CMK (cell line): ENCODE results near the gene CLEC20A.

ENCODE experiments used
- DNase-seq: peaks from one replicate; pipeline ENCODE4 v3.0.0-alpha.2; 2010; ENCODE audit warnings: low read depth

The CLEC20A gene

DNA sequence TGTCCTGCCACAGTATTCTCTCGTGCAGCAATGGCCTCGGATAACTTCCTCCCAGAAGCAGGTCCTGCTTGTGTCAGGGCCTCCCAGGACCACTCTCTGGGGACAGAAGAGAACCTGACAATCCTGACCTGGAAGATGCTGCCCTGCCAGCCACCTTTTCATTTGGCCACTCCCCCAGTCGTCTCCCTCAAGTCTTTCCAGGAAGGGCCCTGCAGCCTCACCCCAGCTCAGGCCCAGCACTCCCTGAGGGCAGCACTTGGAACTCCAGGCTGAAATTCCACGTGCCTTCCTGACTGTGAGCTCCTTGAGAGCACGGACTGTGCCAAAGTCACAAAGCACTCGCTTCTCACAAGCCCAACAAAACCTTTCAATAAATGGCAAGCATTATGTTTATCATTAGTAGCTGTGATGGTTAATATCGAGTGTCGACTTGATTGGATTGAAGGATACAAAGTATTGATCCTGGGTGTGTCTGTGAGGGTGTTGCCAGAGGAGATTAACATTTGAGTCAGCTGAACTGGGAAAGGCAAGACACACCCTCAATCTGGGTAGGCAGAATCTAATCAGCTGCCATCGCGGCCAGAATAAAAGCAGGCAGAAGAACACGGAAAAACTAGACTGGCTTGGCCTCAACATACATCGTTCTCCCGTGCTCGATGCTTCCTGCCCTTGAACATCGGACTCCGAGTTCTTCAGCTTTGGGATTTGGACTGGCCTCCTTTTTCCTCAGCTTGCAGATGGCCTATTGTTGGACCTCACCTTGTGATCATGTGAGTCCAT is 2.3 kb upstream of the CLEC20A start:
- no peak for DNase-seq

DNA sequence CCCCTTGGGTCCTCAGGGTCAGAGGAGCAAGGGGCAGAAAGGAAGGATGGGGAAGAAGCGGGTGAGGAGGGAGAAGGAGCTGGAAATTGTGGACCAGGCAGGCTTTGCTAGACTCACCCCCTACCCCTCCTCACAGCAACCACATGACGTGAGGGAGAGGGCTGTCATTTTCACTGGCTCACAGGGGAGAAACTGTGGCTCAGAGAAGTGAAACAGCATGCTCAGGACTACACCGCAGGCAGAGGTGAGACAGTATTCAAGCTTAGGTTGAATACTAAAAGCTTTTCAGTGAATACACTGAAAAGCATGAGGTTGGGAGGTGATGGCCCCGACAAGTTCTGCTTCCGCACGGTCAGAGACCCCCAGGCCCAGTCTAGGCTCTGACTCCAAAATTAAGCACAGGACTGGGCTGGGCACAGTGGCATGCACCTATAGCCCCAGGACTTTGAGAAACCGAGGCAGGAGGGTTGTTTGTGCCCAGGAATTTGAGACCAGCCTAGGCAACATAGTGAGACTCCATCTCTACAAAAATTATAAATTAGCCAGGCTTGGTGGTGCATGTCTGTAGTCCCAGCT is 1.2 kb upstream of the CLEC20A start:
- DNase-seq, result no peak

DNA sequence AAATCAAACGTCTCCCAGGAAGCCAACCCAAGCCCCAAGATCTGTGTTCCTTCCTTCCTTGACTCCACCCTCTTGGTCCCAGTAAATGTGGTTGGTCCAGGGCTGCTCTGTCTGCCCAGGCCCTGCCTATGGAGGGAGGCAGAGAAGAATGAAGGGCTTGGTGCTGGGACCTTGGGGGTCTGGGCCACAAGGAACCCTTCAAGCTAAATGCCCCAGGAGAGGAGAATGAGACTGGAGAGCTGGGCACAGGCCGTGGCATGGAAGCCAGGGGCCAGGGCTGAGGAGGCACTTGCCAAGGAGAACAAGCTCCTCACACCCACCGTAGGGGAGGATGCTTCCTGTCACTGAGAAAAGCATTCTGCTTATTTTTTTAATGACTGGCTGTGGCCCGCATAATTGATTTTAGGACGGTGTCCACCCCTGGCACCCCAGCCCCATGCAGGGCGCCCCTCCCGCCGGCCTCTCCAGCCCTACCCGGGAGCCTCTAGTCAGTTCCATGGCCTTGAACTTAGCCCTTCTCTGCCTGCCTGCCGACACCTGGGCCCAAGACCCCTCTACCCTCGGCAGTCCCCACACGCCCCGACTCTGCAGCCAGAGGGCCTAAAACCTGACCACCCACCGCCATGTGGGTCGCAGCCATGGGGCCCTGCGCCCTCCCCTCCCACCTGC is 889 bp downstream of the CLEC20A start:
- DNase-seq, result no peak

DNA sequence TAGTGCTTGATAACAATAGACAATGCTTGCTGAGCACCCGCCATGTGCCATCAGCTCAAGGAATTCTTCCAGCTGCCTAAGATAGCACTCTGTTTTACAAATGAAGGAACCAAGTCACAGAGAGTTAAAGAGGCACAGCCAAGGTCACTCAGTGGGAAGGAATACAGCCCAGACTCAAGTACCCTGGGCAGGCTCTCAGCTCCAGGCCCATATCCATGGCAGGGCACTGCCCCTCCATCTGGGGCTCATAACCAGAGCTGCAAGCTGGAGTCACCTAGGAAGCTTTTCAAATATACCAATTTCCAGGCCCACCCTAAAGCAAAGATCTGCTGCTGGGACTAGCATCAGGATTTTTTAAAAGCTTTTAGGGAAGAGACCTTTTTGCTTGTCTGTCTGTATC is 1.6 kb downstream of the CLEC20A start:
- DNase-seq, result no peak

DNA sequence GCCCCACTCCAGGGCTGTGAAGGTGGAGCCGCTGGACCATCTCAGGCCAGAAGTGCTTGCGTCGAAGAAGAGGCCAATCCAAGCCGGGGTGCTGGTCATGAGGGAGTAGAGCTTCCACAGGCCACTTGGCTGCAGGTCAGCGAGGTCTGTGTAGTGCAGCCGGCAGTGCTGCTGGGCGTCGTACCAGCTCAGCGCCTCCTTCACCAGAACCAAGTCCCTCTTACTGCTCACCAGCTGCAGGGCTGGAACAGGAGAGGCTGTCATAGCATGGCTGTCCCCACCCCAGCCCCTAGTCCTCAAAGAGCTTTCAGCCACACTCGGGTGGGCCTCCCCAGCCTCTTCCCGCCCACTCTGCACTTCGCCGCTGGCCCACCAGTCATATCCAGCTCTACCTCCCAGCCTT is 2.2 kb downstream of the CLEC20A start:
- DNase-seq, result no peak

DNA sequence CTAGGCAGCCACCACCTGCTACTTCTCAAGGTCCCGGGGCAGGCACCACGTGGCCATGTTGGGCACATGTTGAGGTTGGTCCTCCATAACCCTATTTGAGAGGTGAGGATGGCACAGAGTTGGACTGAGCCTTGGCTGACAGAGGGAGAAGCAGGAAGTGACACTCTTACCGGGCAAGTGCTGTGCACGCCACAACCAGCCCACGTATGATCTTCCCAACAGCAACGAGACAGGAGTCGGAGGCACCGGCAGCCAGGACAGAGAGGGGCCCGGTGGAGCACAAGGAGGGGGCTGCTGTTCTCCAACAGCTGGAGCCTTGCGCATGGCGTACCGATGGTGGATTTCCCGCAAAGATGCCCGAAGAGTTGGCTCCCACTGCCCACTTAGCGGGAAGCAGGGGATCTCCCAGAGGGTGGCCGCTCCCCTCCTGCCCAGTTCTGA is 3.4 kb downstream of the CLEC20A start:
- no peak for DNase-seq

DNA sequence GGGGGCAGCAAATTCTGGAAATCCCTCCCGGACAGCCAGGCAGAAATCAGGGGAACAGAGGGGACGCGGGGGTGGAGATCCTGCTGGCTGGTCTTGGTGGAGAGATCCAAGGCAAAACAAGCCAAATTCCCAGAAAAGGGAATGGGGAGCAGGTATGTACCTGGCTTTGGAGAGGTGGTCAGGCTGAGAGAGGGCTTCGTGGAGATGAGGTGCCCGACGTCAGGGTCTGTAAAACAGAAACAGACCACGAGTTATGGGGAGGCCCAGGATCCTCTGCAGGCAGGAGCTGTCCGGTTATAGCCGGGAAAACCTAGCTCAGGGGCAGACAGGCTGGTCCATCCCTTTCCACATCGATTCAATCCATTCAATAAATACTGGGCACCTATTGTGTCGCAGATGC is 4.4 kb downstream of the CLEC20A start:
- DNase-seq, result no peak

DNA sequence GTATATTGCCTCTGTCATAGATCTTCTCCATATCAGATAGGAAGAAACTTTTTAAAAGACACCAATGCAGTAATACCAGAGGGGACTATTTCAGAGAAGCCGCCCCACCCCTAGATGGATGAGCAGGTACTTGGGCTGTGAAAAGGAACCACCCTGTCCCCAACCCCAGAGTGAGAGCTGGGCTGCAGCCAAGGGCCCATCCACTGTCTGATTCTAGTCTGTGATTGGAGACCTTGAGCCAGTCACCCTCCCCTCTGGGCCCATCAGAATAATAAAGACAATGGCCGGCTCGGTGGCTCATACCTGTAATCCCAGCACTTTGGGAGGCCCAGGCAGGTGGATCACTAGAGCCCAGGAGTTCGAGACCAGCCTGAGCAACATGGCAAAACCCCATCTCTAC is 5.0 kb downstream of the CLEC20A start:
- DNase-seq, result no peak

DNA sequence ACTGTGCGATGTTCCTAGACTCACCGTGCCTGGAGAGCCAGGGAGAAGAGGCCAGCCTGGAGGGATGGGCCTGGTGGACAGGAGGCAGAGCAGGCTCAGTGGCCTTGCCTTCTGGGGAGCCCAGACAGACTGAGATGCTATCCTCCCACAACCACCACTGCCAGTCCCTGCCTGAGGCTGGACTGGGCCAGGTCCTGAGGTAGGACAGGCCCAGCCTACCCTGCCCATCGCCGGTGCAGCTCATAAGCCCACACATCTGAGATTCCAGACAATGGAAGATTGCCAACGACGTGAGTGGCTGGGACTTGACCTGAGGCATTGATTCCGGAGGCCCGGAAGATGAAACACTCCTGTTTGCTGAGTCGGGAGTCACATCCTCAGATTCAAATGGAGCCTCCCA is 5.8 kb downstream of the CLEC20A start:
- DNase-seq, result no peak

DNA sequence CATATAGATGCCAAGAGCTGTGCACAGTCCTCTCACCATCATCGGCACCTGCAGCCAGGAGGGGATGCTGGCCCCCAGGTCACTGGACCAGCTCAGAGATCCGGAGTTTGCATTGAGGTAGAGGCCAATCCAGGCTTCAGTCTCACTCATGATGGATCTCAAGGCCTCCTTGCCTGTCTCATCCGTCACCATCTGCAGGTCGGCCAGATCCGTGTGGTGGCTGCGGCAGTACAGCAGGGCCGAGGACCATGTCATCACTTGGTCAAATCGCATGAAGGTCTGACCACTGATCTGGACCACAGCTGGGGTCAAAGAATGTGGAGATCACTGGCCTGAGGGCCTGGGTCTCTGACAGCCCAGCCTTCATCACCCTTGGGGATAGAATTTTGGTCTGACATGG is 6.6 kb downstream of the CLEC20A start:
- DNase-seq, result no peak

DNA sequence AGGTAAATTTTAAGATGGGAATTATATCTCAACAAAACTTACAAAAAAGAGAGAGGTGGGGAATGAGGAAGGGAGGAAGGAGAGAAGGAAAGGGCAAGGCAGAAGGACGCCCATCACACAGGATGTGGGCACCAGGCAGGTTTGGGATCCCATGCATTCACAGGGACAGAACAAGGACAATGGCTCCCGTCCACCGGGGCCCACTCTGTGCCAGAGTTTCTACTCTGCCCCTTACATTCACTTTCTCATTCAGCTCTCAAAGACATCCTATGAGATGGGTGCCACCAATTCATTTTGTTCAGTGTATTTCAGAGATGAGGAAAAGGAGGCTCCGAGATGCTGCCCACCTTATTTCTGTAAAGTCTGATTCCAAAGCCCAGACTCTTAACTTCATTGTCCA is 7.4 kb downstream of the CLEC20A start:
- no peak for DNase-seq

DNA sequence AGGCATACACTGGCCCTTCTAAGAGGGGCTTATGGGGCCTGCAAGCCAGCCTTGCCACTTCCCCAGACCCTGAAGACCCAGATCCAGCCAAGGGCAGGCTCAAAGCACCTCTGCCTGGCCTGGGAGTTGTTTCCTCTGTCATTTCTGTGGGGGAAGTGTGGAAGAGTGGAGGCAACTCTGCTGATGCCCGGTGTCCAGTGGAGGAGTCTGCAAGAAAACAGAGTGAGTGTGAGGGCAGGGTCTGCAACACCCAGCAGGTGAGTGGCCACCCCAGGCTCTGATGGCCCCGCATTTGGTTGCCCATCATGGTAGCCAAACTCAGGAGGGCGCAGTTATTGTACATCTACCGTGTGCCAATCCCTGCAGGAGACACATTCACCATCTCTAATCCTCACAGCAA is 8.4 kb downstream of the CLEC20A start:
- no peak for DNase-seq

DNA sequence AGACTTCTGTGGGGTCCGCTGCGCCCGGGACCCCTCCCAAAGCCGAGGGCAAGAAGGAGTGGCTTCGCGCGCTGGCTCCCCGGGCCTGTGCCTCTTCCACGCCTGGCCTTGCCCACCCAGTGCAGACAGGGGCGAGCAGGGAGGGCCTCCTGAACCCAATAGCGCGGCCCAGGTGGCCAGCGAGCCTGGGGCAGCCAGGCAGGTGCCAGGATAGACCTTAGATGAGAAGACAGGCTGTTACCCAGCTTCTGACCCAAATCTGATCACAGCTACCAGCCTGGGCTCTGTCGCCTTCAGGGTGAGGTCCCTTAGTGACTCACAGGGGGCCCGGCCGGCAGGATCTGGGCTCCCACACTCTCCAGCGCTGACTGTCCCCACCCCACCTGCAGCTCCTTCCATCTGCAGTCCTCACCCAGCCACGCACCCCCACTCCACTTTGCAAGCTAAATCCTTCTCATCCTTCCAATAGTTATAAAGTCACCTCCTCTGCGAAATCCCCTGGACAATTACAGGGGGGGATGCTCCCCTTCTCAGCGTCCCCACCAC is 9.6 kb downstream of the CLEC20A start:
- no peak for DNase-seq

DNA sequence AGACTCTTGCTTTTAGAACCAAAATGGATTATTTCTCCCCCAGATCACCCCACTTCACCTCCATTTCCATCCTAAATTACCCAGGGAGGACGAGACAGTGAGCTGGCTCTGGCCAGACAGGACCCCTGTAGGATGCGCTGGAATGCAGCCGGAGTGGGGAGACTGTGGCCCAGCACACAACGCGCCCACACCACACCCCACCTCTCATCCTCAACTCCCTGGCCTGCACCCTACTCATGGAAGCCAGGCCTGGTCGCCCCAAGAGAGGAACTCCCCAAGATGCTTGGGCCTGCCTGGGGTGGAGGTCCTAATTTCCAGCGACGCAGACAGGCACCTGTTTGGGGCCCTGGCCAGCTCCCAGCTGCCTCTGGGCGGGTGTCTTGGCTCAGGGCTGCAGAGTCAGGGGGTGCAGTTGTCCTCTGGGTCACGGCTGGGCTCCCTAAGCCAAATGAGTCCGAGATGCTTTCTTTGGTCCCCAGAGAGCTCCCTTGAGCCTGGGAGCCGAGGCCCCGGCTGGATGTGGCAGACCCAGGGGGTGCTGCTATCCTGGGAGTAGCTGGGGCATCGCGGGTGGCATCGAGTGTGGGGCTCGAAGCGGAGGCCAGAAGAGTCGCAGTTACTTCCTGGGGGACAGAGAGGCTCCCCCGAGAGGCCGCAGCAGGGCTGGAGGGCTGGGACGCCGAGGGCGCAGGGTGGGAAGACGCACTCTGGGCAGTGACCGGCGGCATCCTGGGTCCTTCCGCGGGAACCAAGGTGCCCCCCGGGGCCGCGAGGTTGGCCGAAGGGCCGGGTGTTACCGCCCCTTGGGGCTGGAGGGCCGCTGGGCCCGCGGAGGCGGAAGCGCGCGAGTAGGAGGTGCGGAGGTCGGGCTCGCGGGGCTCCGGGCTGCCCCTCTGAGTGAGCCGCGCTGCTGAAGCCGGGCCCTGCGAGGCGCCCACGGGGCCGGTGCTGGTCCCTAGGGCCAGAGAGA is 10.4 kb downstream of the CLEC20A start:
- no peak for DNase-seq

DNA sequence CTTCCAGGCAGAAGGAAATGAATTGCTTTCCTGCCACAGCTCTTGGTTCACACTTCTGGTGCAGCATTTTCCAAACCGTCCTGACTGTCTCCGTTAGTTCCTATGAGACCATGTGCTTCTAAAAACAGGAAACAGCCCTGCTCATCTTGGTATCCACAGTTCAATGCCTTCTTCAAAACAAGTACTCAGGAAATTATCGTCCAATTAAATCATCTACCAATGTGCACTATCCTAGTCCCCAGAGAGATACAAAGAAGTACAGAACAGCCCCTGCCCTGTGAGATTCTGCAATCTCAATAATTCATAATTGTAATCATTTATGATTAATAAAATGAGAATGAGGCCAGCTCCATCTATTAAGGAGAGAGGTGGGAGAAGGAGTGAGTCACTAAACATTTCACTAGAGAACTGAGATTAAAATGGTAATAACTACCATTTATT is 11.2 kb downstream of the CLEC20A start:
- DNase-seq, result no peak

DNA sequence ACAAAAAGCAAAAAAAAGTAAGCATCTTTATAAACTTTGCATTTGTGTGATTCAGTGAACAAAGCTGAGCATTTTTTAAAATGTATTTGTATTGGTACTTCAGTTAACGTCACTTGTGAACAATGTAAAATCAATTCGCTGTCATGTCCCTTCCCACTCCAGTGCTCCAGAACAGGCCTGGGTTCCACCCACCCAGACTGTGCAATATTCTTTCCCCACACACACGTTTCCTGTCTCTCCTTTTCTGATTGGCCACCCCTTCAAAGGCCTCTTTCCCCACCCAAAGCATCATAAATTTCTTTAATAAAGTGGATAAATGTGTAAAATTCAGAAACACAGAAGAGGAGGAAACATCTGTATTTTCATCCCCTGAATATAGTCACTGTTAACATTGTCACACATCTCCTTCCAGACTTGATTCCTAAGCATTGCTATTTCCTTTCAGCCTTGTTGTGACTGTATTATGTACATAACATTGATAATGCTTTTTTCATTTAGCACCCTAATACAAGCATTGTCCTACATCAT is 12.0 kb downstream of the CLEC20A start:
- DNase-seq, result no peak

DNA sequence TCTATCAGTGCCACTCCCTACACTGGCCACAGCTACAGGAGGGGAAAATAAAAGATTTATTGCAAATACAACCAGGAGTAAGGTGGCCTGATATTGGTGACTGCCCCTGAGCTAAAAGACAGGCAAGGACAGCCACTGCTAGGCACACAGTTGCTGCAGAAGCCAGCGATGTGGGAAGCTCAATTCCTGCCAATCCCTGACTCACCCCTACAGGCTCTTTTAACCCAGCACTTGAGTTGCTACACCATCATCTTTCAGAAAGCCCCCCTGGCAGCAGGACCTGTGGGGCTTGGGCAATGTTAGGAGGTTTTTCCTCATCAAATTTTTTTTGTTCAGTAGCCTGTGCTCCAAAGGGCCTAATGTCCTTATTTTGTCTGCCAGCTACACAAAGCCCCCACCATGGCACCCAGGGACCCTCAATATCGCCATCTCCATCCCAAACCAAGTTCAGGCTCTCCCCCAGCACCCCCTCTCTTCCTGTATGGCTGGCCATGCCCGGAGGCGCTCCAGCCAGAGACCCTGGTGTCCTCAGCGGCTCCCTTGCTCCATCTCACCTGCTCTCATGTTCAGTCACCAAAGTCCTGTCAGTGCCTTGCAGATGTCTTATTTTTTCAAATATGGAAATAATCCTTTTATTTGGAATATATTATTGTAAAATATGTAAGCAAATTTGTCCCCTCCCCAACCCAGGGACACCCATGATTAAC is 13.4 kb downstream of the CLEC20A start:
- DNase-seq, result no peak

DNA sequence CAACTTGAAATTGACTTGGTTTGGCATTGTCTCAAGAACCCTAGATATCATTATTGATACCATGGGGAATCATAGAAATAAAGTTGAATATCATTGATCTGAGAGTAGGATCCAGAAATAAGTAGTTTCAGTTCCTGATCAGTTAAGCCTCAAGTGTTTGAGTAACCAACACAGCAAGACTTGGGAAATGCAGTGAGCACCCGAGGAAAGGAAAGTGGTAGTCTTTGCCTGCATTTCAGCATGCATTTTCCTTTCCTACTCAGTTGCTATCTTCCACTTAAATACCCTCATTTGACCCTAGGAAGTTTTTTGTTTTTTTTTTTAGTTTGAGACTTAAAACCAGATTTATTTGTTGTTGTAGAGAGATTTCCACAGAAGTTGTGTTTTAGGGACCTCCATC is 18.9 kb downstream of the CLEC20A start:
- no peak for DNase-seq

DNA sequence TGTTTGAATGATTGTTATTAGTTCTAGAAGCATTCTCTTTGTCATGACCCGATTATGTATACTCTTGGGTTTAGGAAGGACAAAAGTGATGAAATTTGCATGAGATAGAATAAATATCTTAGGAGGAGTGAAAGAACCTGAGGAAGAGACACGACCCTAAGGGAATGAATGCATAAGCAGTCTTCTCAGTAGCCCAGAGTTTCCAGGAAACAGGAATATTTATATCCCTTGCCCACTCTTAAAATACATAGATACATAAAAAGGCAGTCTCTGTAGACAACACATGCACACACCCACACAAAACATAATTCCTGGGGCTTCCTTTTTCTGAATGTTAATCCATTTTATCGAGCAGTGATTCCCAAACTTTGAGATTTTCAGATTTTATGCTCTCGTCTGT is 19.4 kb downstream of the CLEC20A start:
- DNase-seq, result no peak

DNA sequence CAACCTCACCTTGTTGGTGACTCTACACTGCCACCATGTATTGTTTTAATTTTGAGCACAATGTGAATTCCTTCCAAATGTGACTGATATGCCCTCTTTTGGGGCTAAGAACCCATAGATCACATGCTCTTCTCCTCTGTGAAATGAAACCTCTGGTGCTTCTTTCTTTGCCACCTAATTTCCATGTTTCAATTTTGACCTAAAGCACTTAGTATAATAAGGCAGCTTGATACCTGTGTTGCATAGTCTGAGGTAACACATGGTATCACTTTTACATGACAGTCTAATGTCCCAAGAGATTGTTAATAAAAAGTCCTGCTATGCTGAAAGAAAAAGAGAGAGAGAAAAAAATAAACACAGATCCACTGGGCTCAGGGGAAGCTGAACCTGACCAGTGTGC is 24.2 kb downstream of the CLEC20A start:
- DNase-seq, result no peak

DNA sequence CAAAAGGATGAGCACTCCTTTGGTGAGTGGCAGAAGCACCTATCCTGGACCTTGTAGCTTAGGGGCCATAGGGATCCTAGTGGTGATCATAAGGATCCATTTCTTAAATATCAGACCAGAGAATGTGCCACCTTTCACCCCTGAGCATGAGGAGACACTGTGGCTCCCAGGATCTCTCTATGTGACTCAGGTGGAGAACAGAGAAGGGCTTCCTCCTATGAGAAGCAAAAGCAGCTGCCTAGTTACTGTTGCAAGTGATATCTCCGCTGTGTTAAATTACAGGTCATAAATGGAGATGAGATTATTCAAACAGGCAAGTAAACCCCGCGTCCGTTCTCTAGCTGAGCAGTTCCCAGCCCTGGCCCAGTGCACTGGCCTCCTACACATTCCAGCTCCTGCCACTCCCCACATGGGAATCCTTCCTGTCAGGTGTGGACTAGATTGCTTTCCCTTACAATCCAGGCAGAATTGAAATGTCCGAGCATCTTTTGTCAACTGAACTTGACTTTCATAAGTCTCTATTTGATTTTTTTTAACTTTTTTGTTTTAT is 26.3 kb downstream of the CLEC20A start:
- no peak for DNase-seq
